ENCODE measurements around the gene MRPS11. TPM values are rescaled to one million over a fixed set of nuclear protein-coding genes. Genes with fewer than 3 reads are reported as not detected.
"Not testable (repeated sequence)": the region's sequence is repeated elsewhere in the genome, so short reads cannot be mapped to it uniquely, and the experiment has no call there.

The MRPS11 gene
- total RNA-seq, 1 donor from 2014 or later: 30.8 TPM

GRCh38 chr15:88454867-88455810 lies 12.4 kb upstream of the MRPS11 start:
- peak; percentile 30 to 75 for DNase-seq (ENCODE audit: low read depth in 2 of 2)

DNA sequence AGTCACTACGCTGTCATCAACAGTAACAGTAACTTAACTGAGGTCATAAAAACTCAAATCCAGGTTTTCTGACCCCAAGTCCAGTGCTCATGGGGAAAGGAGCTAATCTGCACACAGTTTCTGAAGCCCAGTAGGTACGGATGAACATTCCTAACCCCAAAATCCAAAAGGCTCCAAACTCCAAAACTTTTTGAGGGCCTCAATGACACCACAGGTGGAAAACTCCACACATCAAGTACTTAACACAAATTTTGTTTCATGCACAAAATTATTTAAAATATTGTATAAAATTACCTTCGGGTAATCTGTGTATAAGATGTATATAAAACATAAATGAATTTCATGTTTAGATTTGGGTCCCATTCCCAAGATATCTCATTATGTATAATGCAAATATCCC lies 10.8 kb upstream of the MRPS11 start:
- DNase-seq (ENCODE audit: low read depth in 2 of 2): no peak

GRCh38 chr15:88463870-88464532 lies 3.5 kb upstream of the MRPS11 start:
- DNase-seq (ENCODE audit: low read depth in 2 of 2): no peak

GRCh38 chr15:88465633-88466224 lies 1.8 kb upstream of the MRPS11 start:
- peak; percentile 73 to 80 for DNase-seq (ENCODE audit: low read depth in 2 of 2)

- peak in 1 of 2 donors; percentile 17 for DNase-seq (ENCODE audit: low read depth in 2 of 2)
Observed at GRCh38 chr15:88467935-88468528, 524 bp downstream of the MRPS11 start.

- not testable (repeated sequence) for DNase-seq (ENCODE audit: low read depth in 2 of 2)
Observed at GRCh38 chr15:88468721-88469120, 1.2 kb downstream of the MRPS11 start.

GRCh38 chr15:88469321-88469720 lies 1.8 kb downstream of the MRPS11 start:
- no peak for DNase-seq (ENCODE audit: low read depth in 2 of 2)

- DNase-seq (ENCODE audit: low read depth in 2 of 2): no peak
Observed at GRCh38 chr15:88470625-88471372, 3.3 kb downstream of the MRPS11 start.

GRCh38 chr15:88472225-88472624 lies 4.7 kb downstream of the MRPS11 start:
- DNase-seq (ENCODE audit: low read depth in 2 of 2): no peak

DNA sequence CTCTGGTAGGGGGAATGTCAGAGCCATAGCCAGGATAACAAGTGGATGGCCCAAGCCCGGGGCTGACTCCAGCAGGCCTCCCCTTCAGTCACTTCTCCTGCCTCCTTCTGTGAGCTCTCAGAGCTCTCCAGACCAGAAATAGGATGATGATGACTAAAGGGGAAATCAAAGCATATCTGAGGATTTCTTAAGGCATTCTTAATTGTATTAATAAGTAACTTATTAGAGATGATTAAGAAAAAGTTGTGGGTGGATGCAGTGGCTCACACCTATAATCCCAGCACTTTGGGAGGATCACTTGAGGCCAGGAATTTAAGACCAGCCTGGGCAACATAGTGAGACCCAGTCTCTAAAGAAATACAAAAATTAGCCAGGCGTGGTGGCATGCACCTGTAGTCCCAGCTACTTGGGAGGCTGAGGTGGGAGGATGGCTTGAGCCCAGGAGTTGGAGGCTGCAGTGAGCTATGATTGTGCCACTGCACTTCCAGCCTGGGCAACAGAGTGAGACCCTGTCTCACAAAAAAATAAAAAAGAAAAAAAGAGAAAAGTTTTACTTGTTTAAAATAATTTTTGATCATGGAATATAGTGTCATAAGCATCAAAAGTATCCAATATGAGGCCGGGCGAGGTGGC lies 6.3 kb downstream of the MRPS11 start:
- not testable (repeated sequence) for DNase-seq (ENCODE audit: low read depth in 2 of 2)

- peak; percentile 55 to 61 for DNase-seq (ENCODE audit: low read depth in 2 of 2)
Observed at GRCh38 chr15:88476635-88477060, 9.1 kb downstream of the MRPS11 start.

DNA sequence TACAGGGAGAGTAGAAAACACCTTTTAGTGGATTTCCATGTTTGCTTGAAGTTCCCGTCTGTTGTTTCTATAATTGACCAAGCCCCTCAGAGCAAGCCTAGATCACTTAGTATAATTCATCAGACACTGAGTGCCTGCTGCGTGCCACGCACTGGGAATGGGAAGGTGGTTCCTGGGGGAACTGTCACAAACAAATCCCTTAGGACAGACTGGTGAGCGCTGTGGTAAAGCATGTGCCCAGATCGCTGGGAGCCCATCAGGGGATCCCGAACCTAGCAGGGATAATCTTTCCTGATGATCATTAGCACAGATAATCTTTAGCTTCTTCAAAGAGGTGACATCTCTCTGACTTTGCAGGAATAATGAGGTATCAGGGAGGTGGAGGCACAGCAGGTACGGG lies 9.6 kb downstream of the MRPS11 start:
- no peak for DNase-seq (ENCODE audit: low read depth in 2 of 2)

DNA sequence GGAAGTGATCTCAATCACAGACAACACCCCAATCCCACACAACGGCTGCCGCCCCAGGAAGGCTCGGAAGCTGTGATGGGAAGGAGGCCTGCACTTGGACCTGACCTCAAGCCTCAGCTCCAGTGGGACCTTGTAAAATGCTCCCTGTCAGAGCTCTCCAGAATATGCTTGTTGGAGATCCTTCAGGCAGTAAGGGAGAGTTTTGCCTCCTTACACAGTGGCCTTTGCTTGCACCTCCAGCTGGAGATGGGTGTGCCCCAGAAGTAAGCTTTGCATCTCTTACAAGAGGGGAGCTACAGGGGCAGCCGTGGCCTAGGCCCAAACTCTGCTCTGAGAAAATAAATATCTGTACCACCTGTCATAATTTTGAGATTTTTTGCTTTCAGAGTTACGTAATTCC lies 10.4 kb downstream of the MRPS11 start:
- no peak for DNase-seq (ENCODE audit: low read depth in 2 of 2)

DNA sequence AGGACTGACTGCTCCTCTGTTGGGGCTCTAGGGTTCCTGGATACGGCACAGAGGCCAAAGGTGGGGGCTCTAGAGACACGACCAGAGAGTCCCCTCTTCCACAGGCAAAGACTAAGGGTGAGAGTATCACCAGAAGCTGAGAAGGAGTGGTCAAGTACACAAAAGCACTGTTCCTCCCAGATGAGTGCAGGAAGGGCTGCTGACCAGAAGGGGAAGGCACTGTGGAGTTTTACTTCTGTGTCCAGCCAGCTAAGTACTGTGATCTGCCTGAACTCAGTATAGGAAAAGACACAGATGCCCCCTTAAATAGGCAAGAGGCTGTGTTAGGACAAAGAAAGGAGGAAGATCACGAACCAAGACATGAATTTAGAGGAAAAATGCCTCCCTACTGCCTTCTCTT lies 11.7 kb downstream of the MRPS11 start:
- DNase-seq (ENCODE audit: low read depth in 2 of 2): no peak

DNA sequence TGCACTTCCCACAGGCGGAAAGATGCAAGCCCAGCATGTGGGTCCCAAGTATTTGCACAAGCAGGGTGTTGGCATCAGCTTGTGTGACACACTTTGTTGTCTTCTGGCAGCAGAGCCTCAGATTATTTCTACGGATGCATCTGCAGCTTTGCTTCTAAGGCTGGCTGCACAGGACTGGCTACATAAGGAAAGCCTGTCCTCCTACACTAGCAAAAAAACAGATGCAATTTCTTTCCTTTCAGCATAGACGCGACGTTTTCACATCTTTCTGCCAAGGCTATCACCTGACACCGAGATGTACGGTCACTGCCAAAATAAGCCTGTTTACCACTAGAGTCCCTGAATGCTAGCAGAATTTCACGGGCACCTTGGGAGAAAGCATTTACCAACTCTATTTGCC lies 13.5 kb downstream of the MRPS11 start:
- no peak for DNase-seq (ENCODE audit: low read depth in 2 of 2)

DNA sequence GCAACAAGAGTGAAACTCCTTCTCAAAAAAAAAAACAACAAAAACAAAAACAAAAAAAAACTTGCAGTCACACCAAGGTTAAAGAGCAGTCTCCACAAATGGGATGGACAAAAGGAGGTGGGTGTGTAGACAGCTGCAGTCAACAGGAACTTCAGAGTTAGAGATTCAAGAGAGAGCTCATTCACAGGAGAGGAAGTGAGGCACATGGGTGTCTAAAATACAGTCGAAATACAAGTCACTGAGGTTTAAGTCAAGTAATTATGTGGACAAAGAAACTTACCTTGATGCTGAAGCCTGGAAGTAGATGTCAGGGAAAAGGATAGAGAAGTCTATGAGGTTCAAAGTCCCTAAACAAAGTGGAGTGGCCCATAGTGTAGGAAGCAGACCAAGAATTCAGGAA lies 14.8 kb downstream of the MRPS11 start:
- no peak for DNase-seq (ENCODE audit: low read depth in 2 of 2)

- DNase-seq (ENCODE audit: low read depth in 2 of 2): no peak
Observed at GRCh38 chr15:88484682-88485331, 17.3 kb downstream of the MRPS11 start.

GRCh38 chr15:88487178-88487795 lies 19.8 kb downstream of the MRPS11 start:
- no peak for DNase-seq (ENCODE audit: low read depth in 2 of 2)

DNA sequence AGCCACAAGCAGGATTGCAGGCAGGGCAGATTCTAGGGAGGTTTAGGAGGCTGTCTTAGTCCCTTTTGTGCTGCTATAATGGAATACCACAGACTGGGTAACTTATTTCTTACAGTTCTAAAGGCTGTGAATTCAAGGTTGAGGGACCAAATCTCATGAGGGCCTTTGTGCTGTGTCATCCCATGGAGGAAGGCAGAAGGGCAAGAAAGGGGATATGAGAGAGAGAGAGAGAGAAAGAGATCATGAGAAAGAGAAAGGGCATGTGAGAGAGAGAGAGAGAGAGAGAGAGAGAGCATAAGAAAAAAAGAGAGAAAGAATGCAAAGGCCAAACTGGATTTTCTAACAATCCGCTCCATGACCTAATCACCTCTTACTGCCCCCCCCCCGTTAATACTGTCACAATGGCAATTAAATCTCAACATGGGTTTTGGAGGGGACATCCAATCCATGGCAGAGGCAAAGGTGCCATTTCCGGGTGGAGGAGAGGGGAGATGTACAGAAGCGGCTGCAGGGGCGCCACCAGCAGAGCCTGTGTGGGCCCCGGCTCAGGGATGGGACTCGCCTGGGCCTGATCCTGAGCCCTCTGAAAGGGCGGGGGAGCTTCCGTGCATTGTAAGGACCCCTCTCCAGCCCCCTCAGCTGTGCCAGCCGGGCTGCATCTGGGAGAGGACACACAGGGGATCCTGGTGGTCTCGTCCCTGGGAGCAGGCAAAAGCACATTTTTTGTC lies 20.5 kb downstream of the MRPS11 start:
- no peak for DNase-seq (ENCODE audit: low read depth in 2 of 2)
